Neutrophil (primary cell): ENCODE data around the gene CIRBP.
A peak's percentile ranks its signal among the peaks of the same experiment; 100 is the strongest.

ENCODE experiments used
- H3K27ac ChIP-seq: fragments of 200-600 bp; sonication (generic); 2 replicates; pipeline ENCODE4 v1.5.1; 2016; ENCODE audit warnings: mild to moderate bottlenecking, moderate library complexity
- H3K27me3 ChIP-seq: fragments of 200-600 bp; sonication (generic); 2 replicates; pipeline ENCODE4 v1.6.0; 2016; ENCODE audit warnings: mild to moderate bottlenecking
- H3K36me3 ChIP-seq: fragments of 200-600 bp; sonication (generic); 2 replicates; pipeline ENCODE4 v1.5.1; 2017
- H3K4me1 ChIP-seq, 2 experiments: fragments of 200-600 bp in 1 of 2; sonication (generic) in 1 of 2; 1 replicate in 1 of 2; 2 replicates in 1 of 2; pipeline versions ENCODE4 v1.5.1 to v1.6.1; 2013 to 2016; ENCODE audit warnings: low read depth in 1 of 2, low read length in 1 of 2, mild to moderate bottlenecking in 1 of 2, moderate library complexity in 1 of 2; ENCODE audit not compliant: control insufficient read depth in 1 of 2, insufficient read depth in 1 of 2
- H3K4me3 ChIP-seq, 2 experiments: fragments of 200-600 bp in 1 of 2; sonication (generic) in 1 of 2; 1 replicate in 1 of 2; 2 replicates in 1 of 2; pipeline ENCODE4 v1.5.1; 2013 to 2016; ENCODE audit warnings: low read depth in 1 of 2, low read length in 1 of 2, mild to moderate bottlenecking in 1 of 2, moderate library complexity in 1 of 2
- H3K9me3 ChIP-seq: fragments of 200-600 bp; sonication (generic); 2 replicates; pipeline ENCODE4 v1.5.1; 2016
- CTCF ChIP-seq: fragments of 200-600 bp; sonication (generic); IDR thresholded peaks from 2 replicates; pipeline ENCODE4 v1.5.1; 2016; ENCODE audit warnings: antibody characterized with exemption

CIRBP gene

DNA sequence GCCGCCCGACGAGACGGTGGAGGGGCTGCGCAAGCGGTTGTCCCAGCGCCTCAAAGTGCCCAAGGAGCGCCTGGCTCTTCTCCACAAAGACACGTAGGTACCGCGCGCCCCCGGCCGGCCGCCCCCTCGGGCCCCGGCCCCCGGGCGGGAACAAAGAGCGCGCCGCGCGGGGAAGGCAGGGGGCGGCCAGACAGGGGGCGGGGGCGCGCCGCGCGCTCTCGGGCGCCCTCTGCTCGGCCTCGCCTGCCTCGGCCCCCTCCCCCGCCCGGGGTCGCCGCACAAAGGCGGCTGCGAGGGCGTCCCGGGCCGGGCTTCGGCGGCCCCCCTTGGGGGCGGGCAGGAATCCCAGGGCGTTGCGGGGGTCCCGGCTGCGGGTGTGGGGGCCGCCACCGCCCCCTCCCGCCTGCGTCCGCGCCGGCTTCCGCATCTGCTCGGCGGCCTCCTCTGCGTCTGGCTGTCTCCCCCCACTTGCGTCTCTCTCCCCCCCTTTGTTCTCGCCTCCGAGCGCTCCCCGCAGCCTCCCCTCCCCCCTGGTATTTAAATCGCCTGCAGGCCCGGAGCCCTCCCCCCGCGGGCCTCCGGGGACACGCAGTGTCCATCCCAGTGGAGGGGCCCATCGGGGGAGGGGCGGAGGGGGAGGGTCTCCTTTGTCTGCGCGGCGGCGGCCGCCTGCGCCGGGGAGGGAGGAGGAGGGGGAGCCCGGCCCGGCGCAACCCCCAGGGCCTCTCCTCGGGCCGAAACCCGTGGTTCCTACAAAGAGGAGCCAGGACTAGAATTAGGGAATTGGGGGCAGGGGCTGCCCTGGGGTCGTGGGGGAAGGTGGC lies 18.5 kb upstream of the CIRBP start:
- Histone ChIP-seq H3K4me1 (peaks cover 38 to 46% of the 10 kb centered on the region in 2 experiments), H3K9me3 (peaks cover 14% of the 10 kb centered on the region), H3K27me3 (no peaks in the 10 kb centered on the region), H3K4me3 (peak overlapping the region; percentile 75 to 98), H3K36me3 (peaks cover 56% of the 10 kb centered on the region), H3K27ac (peak overlapping the region; percentile 100)
- TF ChIP-seq CTCF = no peak

- Histone ChIP-seq H3K9me3 (peaks cover 14% of the 10 kb centered on the region), H3K4me1 (peaks cover 42 to 48% of the 10 kb centered on the region in 2 experiments), H3K27ac (peak overlapping the region; percentile 100), H3K36me3 (peaks cover 65% of the 10 kb centered on the region), H3K4me3 (peak overlapping the region; percentile 75 to 98), H3K27me3 (no peaks in the 10 kb centered on the region)
- TF ChIP-seq CTCF = peak; percentile 15
Observed at GRCh38 chr19:1251330-1252220, 17.6 kb upstream of the CIRBP start.

- peak overlapping the region; percentile 100 for H3K27ac ChIP-seq
- H3K36me3 ChIP-seq = peaks cover 73% of the 10 kb centered on the region
- H3K4me3 ChIP-seq = peak overlapping the region; percentile 75 to 98
- peaks cover 46 to 54% of the 10 kb centered on the region in 2 experiments for H3K4me1 ChIP-seq
- no peak for TF ChIP-seq CTCF
- no peaks in the 10 kb centered on the region for H3K27me3 ChIP-seq
- H3K9me3 ChIP-seq = peaks cover 14% of the 10 kb centered on the region
Observed at GRCh38 chr19:1252221-1252820, 16.8 kb upstream of the CIRBP start.

DNA sequence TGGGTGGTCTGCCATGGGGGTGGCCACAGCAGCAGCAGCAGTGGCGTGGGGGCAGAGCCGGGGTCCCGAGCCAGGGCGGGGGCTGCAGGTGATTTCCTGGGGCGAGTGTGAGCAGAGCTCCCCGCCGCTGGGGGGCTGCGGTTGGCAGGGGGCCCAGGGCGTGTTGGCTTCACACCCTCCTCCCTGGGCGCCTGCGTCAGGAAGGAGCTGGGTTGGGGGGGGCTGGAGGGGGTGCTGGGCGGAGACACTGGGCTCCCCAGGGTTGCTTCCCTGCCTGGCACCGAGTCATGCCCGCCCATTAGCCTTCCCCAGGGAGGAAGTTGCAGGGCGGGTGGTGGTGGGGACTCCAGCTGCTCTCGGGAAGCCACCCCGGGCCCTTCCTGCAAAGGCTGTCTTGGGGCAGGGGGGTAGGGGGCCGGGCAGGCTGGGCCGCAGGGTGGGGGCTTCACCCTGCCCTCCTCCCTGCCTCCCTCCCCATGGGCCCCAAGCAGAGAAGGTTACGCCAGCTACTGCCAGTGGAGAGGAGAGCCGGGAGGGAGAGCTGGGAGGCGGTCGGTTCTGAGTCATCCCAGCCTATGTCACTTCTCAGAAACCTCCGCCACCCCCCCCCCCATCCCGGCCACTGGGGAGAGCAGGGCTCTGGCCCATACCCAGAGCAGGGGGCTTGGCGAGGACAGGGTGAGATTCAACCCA lies 16.2 kb upstream of the CIRBP start:
- Histone ChIP-seq H3K9me3 (peaks cover 14% of the 10 kb centered on the region), H3K4me3 (peak overlapping the region; percentile 75 to 98), H3K36me3 (peaks cover 79% of the 10 kb centered on the region), H3K27ac (peak overlapping the region; percentile 100), H3K4me1 (peaks cover 46 to 54% of the 10 kb centered on the region in 2 experiments), H3K27me3 (no peaks in the 10 kb centered on the region)
- TF ChIP-seq CTCF = peak; percentile 55

- Histone ChIP-seq H3K36me3 (peaks cover 85% of the 10 kb centered on the region), H3K4me1 (peaks cover 52 to 54% of the 10 kb centered on the region in 2 experiments), H3K27me3 (no peaks in the 10 kb centered on the region), H3K9me3 (peaks cover 14% of the 10 kb centered on the region), H3K27ac (peak overlapping the region; percentile 100), H3K4me3 (peak overlapping the region; percentile 75 to 98)
- no peak for TF ChIP-seq CTCF
Observed at GRCh38 chr19:1253514-1254080, 15.5 kb upstream of the CIRBP start.
